ENCODE measurements around the gene CTDSPL.

GRCh38 chr3:37952564-37952963 is 90.9 kb downstream of the CTDSPL start:
- no peak for TF ChIP-seq CTCF (IDR thresholded peaks at IDR 0.05)
- no peak for TF ChIP-seq POLR2A (IDR thresholded peaks at IDR 0.05)

Measured in prostate gland (tissue), 2 donors.